K562 (cell line): ENCODE results near the gene MVP. TPM values are rescaled to one million over a fixed set of nuclear protein-coding genes. Genes with fewer than 3 reads are reported as not detected.
A peak's percentile ranks its signal among the peaks of the same experiment; 100 is the strongest.

Experiments
- ASH1L ChIP-seq: fragments of 450-650 bp; IDR thresholded peaks from 2 replicates; pipeline ENCODE4 v1.6.1; 2018; ENCODE audit warnings: borderline replicate concordance, mild to moderate bottlenecking, low read depth; ENCODE audit not compliant: partially characterized antibody
- ATF1 ChIP-seq, 2 experiments: fragments of 450-650 bp in 1 of 2; IDR thresholded peaks; 2 replicates each; pipeline ENCODE4 v1.6.1; 2016; ENCODE audit warnings: missing compliant biosample characterization in 1 of 2, missing genetic modification characterization in 1 of 2
- DIDO1 ChIP-seq: fragments of 450-650 bp; IDR thresholded peaks from 2 replicates; pipeline ENCODE4 v1.6.1; 2016; ENCODE audit warnings: low read depth, missing biosample characterization, missing genetic modification characterization
- ERF ChIP-seq: fragments of 450-650 bp; formaldehyde crosslinking; IDR thresholded peaks from 2 replicates; pipeline ENCODE4 v1.4.0; 2020; ENCODE audit warnings: mild to moderate bottlenecking, mixed read lengths
- EWSR1 ChIP-seq: fragments of 450-650 bp; IDR thresholded peaks from 2 replicates; pipeline ENCODE4 v1.6.1; 2018; ENCODE audit warnings: borderline replicate concordance, mild to moderate bottlenecking, low read depth, moderate library complexity; ENCODE audit not compliant: partially characterized antibody
- FOXP1 ChIP-seq: sonication (generic); formaldehyde crosslinking; IDR thresholded peaks from 2 replicates; pipeline ENCODE4 v1.8.0; 2022; ENCODE audit warnings: mild to moderate bottlenecking, missing genetic modification reagents
- GABPA ChIP-seq: fragments of 200-800 bp; sonication (Bioruptor generic); conservative IDR thresholded peaks from 2 replicates; pipeline ENCODE4 v1.6.1; 2016; ENCODE audit warnings: low read depth, missing genetic modification characterization, missing compliant biosample characterization
- HCFC1 ChIP-seq: IDR thresholded peaks from 2 replicates; pipeline ENCODE4 v1.6.1; 2012; ENCODE audit warnings: low read depth, low read length, improper control_type of control experiment
- ILK ChIP-seq: fragments of 450-650 bp; IDR thresholded peaks from 2 replicates; pipeline ENCODE4 v1.6.1; 2016; ENCODE audit warnings: missing genetic modification characterization, low read depth, mild to moderate bottlenecking, missing compliant biosample characterization, moderate library complexity, borderline replicate concordance
- KLF16 ChIP-seq: IDR thresholded peaks from 2 replicates; pipeline ENCODE4 v1.6.1; 2016; ENCODE audit warnings: antibody characterized with exemption
- L3MBTL2 ChIP-seq: fragments of 450-650 bp; IDR thresholded peaks from 2 replicates; pipeline ENCODE4 v1.6.1; 2016; ENCODE audit warnings: mild to moderate bottlenecking, moderate library complexity
- MEIS2 ChIP-seq: fragments of 450-650 bp; IDR thresholded peaks from 2 replicates; pipeline ENCODE4 v1.6.1; 2014; ENCODE audit warnings: mild to moderate bottlenecking; ENCODE audit not compliant: partially characterized antibody
- NFYB ChIP-seq: IDR thresholded peaks from 2 replicates; pipeline ENCODE4 v1.6.1; 2011; ENCODE audit warnings: mild to moderate bottlenecking, moderate library complexity; ENCODE audit not compliant: insufficient read length; ENCODE audit errors: extremely low read depth
- NRF1 ChIP-seq, 2 experiments: fragments of 450-650 bp; IDR thresholded peaks in 1 of 2; conservative IDR thresholded peaks in 1 of 2; 2 replicates each; pipeline ENCODE4 v1.6.1; 2014; ENCODE audit warnings: mild to moderate bottlenecking in 2 of 2
- POU5F1 ChIP-seq: fragments of 150-350 bp; IDR thresholded peaks from 2 replicates; pipeline ENCODE4 v1.6.1; 2014; ENCODE audit warnings: borderline replicate concordance, low read length, low read depth, mild to moderate bottlenecking; ENCODE audit not compliant: partially characterized antibody
- RBFOX2 ChIP-seq: fragments of 200-400 bp; formaldehyde crosslinking; IDR thresholded peaks from 2 replicates; pipeline ENCODE4 v1.6.1; 2017; ENCODE audit warnings: low read depth, mild to moderate bottlenecking, low read length, moderate library complexity
- SIX5 ChIP-seq, 2 experiments: IDR thresholded peaks; 2 replicates each; pipeline ENCODE4 v1.6.1; 2011; ENCODE audit warnings: low read length in 2 of 2, borderline replicate concordance in 1 of 2, low read depth in 1 of 2, mild to moderate bottlenecking in 1 of 2, moderate library complexity in 1 of 2; ENCODE audit not compliant: insufficient read depth in 1 of 2
- SMARCE1 ChIP-seq: fragments of 450-650 bp; IDR thresholded peaks from 2 replicates; pipeline ENCODE4 v1.7.1; 2016; ENCODE audit warnings: mild to moderate bottlenecking
- ZNF232 ChIP-seq: sonication (generic); formaldehyde crosslinking; IDR thresholded peaks from 2 replicates; pipeline ENCODE4 v1.8.0; 2022; ENCODE audit warnings: mild to moderate bottlenecking, missing genetic modification reagents
- ZNF263 ChIP-seq: sonication (generic); formaldehyde crosslinking; IDR thresholded peaks from 2 replicates; pipeline ENCODE4 v1.8.0; 2022; ENCODE audit warnings: mild to moderate bottlenecking, missing genetic modification reagents, borderline replicate concordance
- ZNF3 ChIP-seq: fragments of 250-450 bp; sonication (Bioruptor Pico); IDR thresholded peaks from 2 replicates; pipeline ENCODE4 v1.5.0; 2021; ENCODE audit warnings: mild to moderate bottlenecking, moderate library complexity
- ZNF445 ChIP-seq: fragments of 250-450 bp; sonication (Bioruptor Pico); IDR thresholded peaks from 2 replicates; pipeline ENCODE4 v1.4.0; 2020; ENCODE audit warnings: low read depth, mild to moderate bottlenecking, moderate library complexity
- ZNF561 ChIP-seq: fragments of 450-650 bp; formaldehyde crosslinking; conservative IDR thresholded peaks from 2 replicates; pipeline ENCODE4 v1.4.0; 2020; ENCODE audit warnings: mild to moderate bottlenecking, moderate library complexity
- polyA plus RNA-seq, 8 experiments: library from polyadenylated mRNA; depleted of rRNA in 4 of 8; stranded (reverse) in 5 of 8; unstranded in 3 of 8; fragments of >200 nt; fragmentation: Nextera tagmentation in 2 of 8; fragmentation: Illumina TruSeq in 1 of 8; extraction: Ambion mirVana in 2 of 8; extraction: Trizol in 1 of 8; gene quantifications; 2 replicates each; pipeline versions ENCODE4 v1.2.1 to v1.2.3, GENCODE V29; 2011 to 2014; ENCODE audit warnings: inconsistent platforms in 1 of 8, missing spikeins in 1 of 8
- total RNA-seq, 7 experiments: library from RNA; depleted of rRNA in 6 of 7; stranded (reverse); fragments of >200 nt in 6 of 7; fragmentation: Illumina TruSeq in 2 of 7; extraction: Trizol in 2 of 7; gene quantifications; 2 replicates each; pipeline versions ENCODE4 v1.2.1 to v1.2.3, GENCODE V29; 2011 to 2021; ENCODE audit warnings: low replicate concordance in 1 of 7
- TF ChIP-seq, protein P1 (sequence below): fragments of 450-650 bp; IDR thresholded peaks from 2 replicates; pipeline ENCODE4 v1.6.1; 2016; ENCODE audit warnings: borderline replicate concordance
- TF ChIP-seq, protein P2 (sequence below): fragments of 450-650 bp; formaldehyde crosslinking; IDR thresholded peaks from 2 replicates; pipeline ENCODE4 v1.4.0; 2020; ENCODE audit warnings: mild to moderate bottlenecking, mixed read lengths

The MVP gene
- total and polyA plus RNA-seq, 9 of the 15 experiments (the other 6 are each of a cell fraction or from before 2014, with no cell fraction given), result 0.39 to 1.9 (median 0.76) TPM; not detected in 2

DNA sequence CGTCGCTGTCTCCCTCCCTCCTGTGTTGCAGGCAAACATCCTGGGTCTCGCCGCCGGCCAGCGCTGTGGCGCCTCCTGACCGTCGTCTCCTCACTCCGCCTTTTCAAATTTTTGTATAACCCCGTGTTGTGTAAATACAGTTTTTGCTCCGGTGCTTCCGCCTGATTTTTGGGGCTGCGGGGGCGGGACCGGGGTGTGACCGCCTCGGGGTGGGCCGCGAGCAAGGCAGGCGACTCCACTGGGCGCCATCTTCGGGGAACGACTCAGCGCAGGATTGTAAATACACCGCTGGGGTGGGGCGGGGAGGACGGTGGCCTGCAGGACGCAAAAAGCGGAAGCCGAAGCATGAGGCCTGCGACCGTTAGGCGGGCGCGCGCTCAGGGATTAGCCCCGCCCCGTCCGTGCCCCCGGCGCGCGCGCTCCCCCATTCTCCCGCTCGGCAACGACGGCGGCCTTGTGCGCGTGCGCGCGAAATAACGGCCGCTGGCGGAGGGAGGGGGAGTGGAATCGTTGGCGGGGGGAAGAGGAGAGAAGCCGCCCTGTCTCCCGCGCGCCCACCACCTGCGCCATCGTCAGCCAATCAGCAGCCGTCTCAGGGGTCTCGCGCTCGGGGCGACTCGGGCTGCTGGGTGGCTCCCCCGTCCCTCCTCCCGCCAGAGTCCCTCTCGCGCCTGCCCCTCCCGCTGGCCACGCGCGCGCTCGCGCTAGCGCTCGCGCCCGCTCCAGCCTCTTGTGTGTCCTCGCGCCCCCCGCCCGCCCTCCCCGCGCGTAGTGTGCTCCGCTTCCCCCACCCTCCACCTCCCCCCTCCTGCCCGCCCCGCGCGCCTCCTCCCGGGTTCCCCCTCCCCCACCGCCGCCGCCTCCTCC, 14.8 kb upstream of the MVP start (continued):
- TF ChIP-seq EWSR1, result no peak
- no peak for TF ChIP-seq ATF1 (CRISPR knock-in tag; IDR thresholded peaks at IDR 0.05)
- TF ChIP-seq ATF1 (tag; IDR thresholded peaks at IDR 0.05), result peak; percentile 80
- TF ChIP-seq ZNF263 (CRISPR knock-in tag), result peak; percentile 83
- TF ChIP-seq, protein P1, sequence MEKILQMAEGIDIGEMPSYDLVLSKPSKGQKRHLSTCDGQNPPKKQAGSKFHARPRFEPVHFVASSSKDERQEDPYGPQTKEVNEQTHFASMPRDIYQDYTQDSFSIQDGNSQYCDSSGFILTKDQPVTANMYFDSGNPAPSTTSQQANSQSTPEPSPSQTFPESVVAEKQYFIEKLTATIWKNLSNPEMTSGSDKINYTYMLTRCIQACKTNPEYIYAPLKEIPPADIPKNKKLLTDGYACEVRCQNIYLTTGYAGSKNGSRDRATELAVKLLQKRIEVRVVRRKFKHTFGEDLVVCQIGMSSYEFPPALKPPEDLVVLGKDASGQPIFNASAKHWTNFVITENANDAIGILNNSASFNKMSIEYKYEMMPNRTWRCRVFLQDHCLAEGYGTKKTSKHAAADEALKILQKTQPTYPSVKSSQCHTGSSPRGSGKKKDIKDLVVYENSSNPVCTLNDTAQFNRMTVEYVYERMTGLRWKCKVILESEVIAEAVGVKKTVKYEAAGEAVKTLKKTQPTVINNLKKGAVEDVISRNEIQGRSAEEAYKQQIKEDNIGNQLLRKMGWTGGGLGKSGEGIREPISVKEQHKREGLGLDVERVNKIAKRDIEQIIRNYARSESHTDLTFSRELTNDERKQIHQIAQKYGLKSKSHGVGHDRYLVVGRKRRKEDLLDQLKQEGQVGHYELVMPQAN, result peak; percentile 45; the same call in 1 of the 2 replicates
- TF ChIP-seq, protein P2, sequence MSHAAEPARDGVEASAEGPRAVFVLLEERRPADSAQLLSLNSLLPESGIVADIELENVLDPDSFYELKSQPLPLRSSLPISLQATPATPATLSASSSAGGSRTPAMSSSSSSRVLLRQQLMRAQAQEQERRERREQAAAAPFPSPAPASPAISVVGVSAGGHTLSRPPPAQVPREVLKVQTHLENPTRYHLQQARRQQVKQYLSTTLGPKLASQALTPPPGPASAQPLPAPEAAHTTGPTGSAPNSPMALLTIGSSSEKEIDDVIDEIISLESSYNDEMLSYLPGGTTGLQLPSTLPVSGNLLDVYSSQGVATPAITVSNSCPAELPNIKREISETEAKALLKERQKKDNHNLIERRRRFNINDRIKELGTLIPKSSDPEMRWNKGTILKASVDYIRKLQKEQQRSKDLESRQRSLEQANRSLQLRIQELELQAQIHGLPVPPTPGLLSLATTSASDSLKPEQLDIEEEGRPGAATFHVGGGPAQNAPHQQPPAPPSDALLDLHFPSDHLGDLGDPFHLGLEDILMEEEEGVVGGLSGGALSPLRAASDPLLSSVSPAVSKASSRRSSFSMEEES (CRISPR knock-in tag), result peak; percentile 17; the same call in 1 of the 2 replicates
- TF ChIP-seq ZNF3, result no peak
- peak; percentile 86 for TF ChIP-seq KLF16
- peak; percentile 57 for TF ChIP-seq ASH1L
- peak; percentile 17 for TF ChIP-seq NFYB
- no peak for TF ChIP-seq ZNF232 (CRISPR knock-in tag)
- peak; percentile 97 for TF ChIP-seq ERF (CRISPR knock-in tag)
- no peak for TF ChIP-seq DIDO1
- peak; percentile 86 for TF ChIP-seq L3MBTL2
- peak; percentile 87 for TF ChIP-seq FOXP1 (CRISPR knock-in tag)
- TF ChIP-seq ZNF561 (CRISPR knock-in tag), result no peak
- TF ChIP-seq GABPA (tag), result peak; percentile 77
- TF ChIP-seq SIX5 (IDR thresholded peaks at IDR 0.05; ENCODE audit: borderline replicate concordance in 1 of 2, insufficient read depth in 1 of 2, low read depth in 1 of 2, low read length in 2 of 2), result 0 out of 4 replicates have a peak, but pooled peaks of 1 of the 2 experiments have one; percentile 12
- TF ChIP-seq ZNF445 (CRISPR knock-in tag), result peak; percentile 59; the same call in 1 of the 2 replicates
- peak; percentile 95 for TF ChIP-seq NRF1 (conservative IDR thresholded peaks at IDR 0.05 in 1 of 2, IDR thresholded peaks at IDR 0.05 in 1 of 2)
- no peak for TF ChIP-seq ILK (tag)
- TF ChIP-seq RBFOX2, result peak; percentile 96
- TF ChIP-seq POU5F1, result peak; percentile 93
- TF ChIP-seq MEIS2, result peak; percentile 61
- TF ChIP-seq SMARCE1, result 0 out of 2 replicates have a peak, but pooled peaks have one; percentile 43
- TF ChIP-seq HCFC1, result peak; percentile 74; the same call in 1 of the 2 replicates
